Pancreas (tissue), 10 donors: Measurements from ENCODE around the gene USP28. TPM values are rescaled to one million over a fixed set of nuclear protein-coding genes. Genes with fewer than 3 reads are reported as not detected.

Experiments used
- ATAC-seq, 4 donors: fragments of 200-7000 bp; cut with Tn5 transposase; one replicate each; pipeline versions ENCODE4 v1.8.0 to v1.9.1; 2020; ENCODE audit warnings: mild to moderate bottlenecking in 4 of 4, moderate library complexity in 4 of 4
- DNase-seq, 6 donors: peaks; one replicate each; pipeline ENCODE4 v3.0.0-alpha.2; 2020
- FAIRE-seq: peaks from 2 replicates; lab custom pipeline; 2012; peaks lifted over from hg19 to GRCh38; lab: Jason Lieb, UNC
- H3K27ac ChIP-seq, 4 donors: fragments of 200-600 bp; sonication (generic); 1 replicate in 3 of 4; 2 replicates in 1 of 4; pipeline versions ENCODE4 v1.5.0 to v1.8.0; 2020
- H3K27me3 ChIP-seq, 4 donors: fragments of 200-600 bp; one replicate each; pipeline ENCODE4 v1.8.0; 2021
- H3K36me3 ChIP-seq, 3 donors: fragments of 200-600 bp; sonication (generic) in 1 of 3; one replicate each; pipeline versions ENCODE4 v1.5.0 to v1.8.0; 2020 to 2021
- H3K4me1 ChIP-seq, 3 donors: fragments of 200-600 bp; one replicate each; pipeline ENCODE4 v1.8.0; 2021
- H3K4me3 ChIP-seq, 4 donors: fragments of 200-600 bp; sonication (generic) in 2 of 4; one replicate each; pipeline versions ENCODE4 v1.5.0 to v1.8.0; 2020 to 2021
- H3K9me3 ChIP-seq, 4 donors: fragments of 200-600 bp; one replicate each; pipeline ENCODE4 v1.8.0; 2021
- WGBS, 2 donors: extraction: QIAGEN DNeasy Blood & Tissue Kit; methylation state at CpG; one replicate each; pipeline ENCODE4 v1.1.7; 2013; 5-methylcytosine and 5-hydroxymethylcytosine counted together
- intact Hi-C, 3 donors: fragments of 100-400 bp; cut with DNase I; formaldehyde crosslinking; loops; one replicate each; pipeline versions ENCODE4 v1.11.1 to v1.14.2; 2022
- polyA plus RNA-seq, 2 donors: library from polyadenylated mRNA; stranded (reverse); fragments of 200-250 nt; gene quantifications; one replicate each; pipeline ENCODE4 v1.2.3, GENCODE V29; 2013
- total RNA-seq, 6 donors: library from RNA; stranded (reverse); fragmentation: NEBNext Ultra II Directional in 4 of 6; extraction: Animal tissue kit (Norgen Biotek cat#: 25700) in 4 of 6; gene quantifications; one replicate each; pipeline versions ENCODE4 v1.2.1 to v1.2.4, GENCODE V29; 2021 to 2023
- TF ChIP-seq, protein P1 (sequence below), 4 donors: fragments of 200-600 bp; sonication (generic) in 3 of 4; IDR thresholded peaks; one replicate each; pipeline versions ENCODE4 v1.5.0 to v1.8.0; 2021; ENCODE audit warnings: antibody characterized with exemption in 4 of 4
- donor health status: healthy with polysubstance abuse.
- donor health status: DM: no; HTN: no; CAD: no; lungs with moderate emphysema.
- donor health status: DM: no; HTN: no; CAD: no.
- donor health status: control.
- donor health status: control.
- donor health status: Bipolar disorder and iron deficiency.
- donor health status: DM: yes; HTN: yes; CAD: no.
- donor health status: DM: no; HTN: no; CAD: no.
- donor health status: DM: no; HTN: no; CAD: no.
- donor health status: DM: yes; HTN: yes; CAD: no.

Gene USP28
- total and polyA plus RNA-seq, 8 donors, result 3.2 to 16.6 (median 8.0) TPM

DNA sequence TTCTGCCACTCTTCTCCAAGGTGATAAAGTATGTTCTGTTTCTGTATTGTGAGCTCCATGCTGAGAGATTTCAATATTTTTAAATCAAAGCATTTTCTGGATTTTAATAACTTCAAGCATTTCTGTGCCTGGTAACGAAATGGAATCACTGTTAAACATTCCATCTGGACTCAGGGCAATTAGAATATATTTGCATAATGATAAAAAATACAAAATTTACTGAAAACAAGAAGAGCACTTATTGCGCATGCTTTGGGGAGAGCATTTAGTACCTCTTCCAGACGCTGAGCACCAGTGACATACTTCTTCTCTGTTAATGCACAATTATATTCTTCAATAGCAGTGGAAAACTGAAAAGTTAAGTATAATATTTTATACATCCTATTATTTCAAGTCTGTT is 115.1 kb downstream of the USP28 start:
- peaks cover 0 to 37% (median 8%) of the 10 kb centered on the region in 3 donors for H3K36me3 ChIP-seq
- H3K4me1 ChIP-seq, result no peaks in the 10 kb centered on the region
- no peak overlapping the region for H3K27ac ChIP-seq
- FAIRE-seq (no peak), ATAC-seq (no peak), DNase-seq (no peak)
- H3K9me3 ChIP-seq, result no peaks in the 10 kb centered on the region
- TF ChIP-seq, protein P1, sequence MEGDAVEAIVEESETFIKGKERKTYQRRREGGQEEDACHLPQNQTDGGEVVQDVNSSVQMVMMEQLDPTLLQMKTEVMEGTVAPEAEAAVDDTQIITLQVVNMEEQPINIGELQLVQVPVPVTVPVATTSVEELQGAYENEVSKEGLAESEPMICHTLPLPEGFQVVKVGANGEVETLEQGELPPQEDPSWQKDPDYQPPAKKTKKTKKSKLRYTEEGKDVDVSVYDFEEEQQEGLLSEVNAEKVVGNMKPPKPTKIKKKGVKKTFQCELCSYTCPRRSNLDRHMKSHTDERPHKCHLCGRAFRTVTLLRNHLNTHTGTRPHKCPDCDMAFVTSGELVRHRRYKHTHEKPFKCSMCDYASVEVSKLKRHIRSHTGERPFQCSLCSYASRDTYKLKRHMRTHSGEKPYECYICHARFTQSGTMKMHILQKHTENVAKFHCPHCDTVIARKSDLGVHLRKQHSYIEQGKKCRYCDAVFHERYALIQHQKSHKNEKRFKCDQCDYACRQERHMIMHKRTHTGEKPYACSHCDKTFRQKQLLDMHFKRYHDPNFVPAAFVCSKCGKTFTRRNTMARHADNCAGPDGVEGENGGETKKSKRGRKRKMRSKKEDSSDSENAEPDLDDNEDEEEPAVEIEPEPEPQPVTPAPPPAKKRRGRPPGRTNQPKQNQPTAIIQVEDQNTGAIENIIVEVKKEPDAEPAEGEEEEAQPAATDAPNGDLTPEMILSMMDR (IDR thresholded peaks at IDR 0.05), result no peak
- intact Hi-C loops, result no loop called here
- H3K27me3 ChIP-seq, result no peaks in the 10 kb centered on the region
- WGBS, 2 donors, result 92 to 94% methylated on average over 3 of the region's 3 CpGs
- H3K4me3 ChIP-seq, result no peak overlapping the region

DNA sequence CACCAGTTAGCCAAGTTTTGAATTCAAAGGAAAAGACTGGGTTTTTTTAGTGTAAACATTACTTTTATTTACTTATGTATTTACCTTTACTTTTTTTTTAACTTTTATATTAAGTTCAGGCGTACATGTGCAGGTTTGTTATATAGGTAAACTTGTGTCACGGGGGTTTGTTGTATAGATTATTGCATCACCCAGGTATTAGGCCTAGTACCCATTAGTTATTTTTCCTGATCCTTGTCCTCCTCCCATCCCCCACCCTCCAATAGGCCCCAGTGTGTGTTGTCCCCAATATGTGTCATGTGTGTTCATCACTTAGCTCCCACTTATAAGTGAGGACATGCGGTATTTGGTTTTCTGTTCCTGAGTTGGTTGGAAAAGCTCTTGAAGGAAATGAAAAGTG is 122.4 kb downstream of the USP28 start:
- peaks cover 0 to 26% (median 8%) of the 10 kb centered on the region in 3 donors for H3K36me3 ChIP-seq
- WGBS, 2 donors, result 91 to 96% methylated on average over 3 of the region's 3 CpGs
- H3K4me1 ChIP-seq, result no peaks in the 10 kb centered on the region
- no peaks in the 10 kb centered on the region for H3K27me3 ChIP-seq
- ATAC-seq, result no peak
- intact Hi-C loops, result no loop called here
- H3K4me3 ChIP-seq, result no peak overlapping the region
- FAIRE-seq, result no peak
- DNase-seq, result no peak
- no peaks in the 10 kb centered on the region for H3K9me3 ChIP-seq
- no peak overlapping the region for H3K27ac ChIP-seq
- TF ChIP-seq, protein P1 (IDR thresholded peaks at IDR 0.05), result no peak

Other genes with a start within 250 kb of the USP28 start
- gene TMPRSS5, start 169.3 kb downstream of the USP28 start, total RNA-seq, result under 1 TPM; 0.19 to 1.00 (median 0.46) TPM
- 1 to 10 TPM; 1.1 TPM for gene TMPRSS5, start 169.3 kb downstream of the USP28 start, polyA plus RNA-seq
- gene ZW10, start 101.9 kb downstream of the USP28 start, total RNA-seq, result 1 to 10 TPM; 6.5 to 8.2 (median 7.2) TPM
- 1 to 10 TPM; 2.8 to 5.7 TPM for gene ZW10, start 101.9 kb downstream of the USP28 start, polyA plus RNA-seq
- not detected for gene CLDN25, start 95.8 kb downstream of the USP28 start, total RNA-seq
- not detected for gene CLDN25, start 95.8 kb downstream of the USP28 start, polyA plus RNA-seq
- gene HTR3B, start 29.2 kb upstream of the USP28 start, total RNA-seq, result not detected
- gene HTR3B, start 29.2 kb upstream of the USP28 start, polyA plus RNA-seq, result not detected
- 1 to 10 TPM in 2 of 6 donors, under 1 TPM in 4; 0.23 to 4.9 (median 0.70) TPM for gene HTR3A, start 99.5 kb upstream of the USP28 start, total RNA-seq
- 1 to 10 TPM in 1 of 2 donors, under 1 TPM in 1; 0.16 to 1.2 TPM for gene HTR3A, start 99.5 kb upstream of the USP28 start, polyA plus RNA-seq
- 10 to 100 TPM in 5 of 6 donors, 1 to 10 TPM in 1; 8.1 to 76.4 (median 47.0) TPM for gene ZBTB16, start 184.1 kb upstream of the USP28 start, total RNA-seq
- gene ZBTB16, start 184.1 kb upstream of the USP28 start, polyA plus RNA-seq, result 10 to 100 TPM; 12.0 to 41.3 TPM